Aortic smooth muscle cell (primary cell): ENCODE results near the gene NUAK1. TPM values are rescaled to one million over a fixed set of nuclear protein-coding genes. Genes with fewer than 3 reads are reported as not detected.

Experiments used
- total RNA-seq: library from RNA; depleted of rRNA; stranded (reverse); fragments of >200 nt; gene quantifications from 2 replicates; pipeline ENCODE4 v1.2.3, GENCODE V29; 2014

The NUAK1 gene
- 3.2 and 5.0 TPM in 2 replicates for total RNA-seq

DNA sequence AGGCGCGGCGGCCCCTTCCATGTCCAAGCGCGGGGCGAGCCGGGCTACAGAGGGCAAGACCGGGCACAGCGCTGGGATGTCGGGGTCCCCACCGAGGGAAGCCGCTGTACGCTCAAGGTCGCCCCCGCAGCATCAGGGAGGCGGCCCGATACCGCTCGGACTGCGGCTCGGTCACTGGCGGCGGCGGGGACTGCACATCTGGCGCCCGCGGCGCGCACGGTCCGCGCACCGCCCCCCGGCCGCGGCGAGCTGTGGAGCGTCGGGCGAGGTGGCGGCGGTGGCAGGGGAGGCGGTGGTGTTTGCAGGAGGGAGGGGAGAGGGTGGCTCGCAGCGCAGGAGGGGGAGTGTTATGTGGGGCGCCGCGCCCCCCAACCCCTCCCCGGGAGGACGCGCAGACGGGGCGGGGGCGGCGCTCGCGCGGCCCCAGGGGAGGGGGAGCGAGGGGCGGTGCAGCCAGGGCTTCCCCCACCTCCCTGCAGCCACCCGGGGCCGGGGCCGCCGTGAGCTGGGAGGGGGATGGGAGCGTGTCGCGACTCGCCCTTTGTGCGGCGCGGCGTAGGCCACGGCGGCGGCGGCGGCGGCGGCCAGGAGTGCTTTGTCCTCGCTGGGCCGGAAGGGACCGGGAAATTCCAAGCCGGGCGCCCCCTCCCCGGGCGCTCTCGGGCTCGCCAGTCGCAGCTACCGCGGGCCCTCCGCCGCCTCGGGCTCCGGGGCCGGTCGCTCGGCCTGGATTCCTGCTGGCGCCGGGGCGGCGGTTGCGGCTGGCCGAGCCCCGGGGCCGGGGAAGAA, at the start of gene NUAK1:
NUAK1 (minus strand) TSS at position 322 of the 789 bp plus-strand sequence; CDS start at position 21, 301 bp downstream.

Other genes with a start within 250 kb of the NUAK1 start
- gene CKAP4, start 109.1 kb upstream of the NUAK1 start, total RNA-seq, result 219 and 262 TPM in 2 replicates
- 23.0 and 35.1 TPM in 2 replicates for gene TCP11L2, start 163.8 kb upstream of the NUAK1 start, total RNA-seq
- 9.5 and 10.6 TPM in 2 replicates for gene POLR3B, start 218.8 kb upstream of the NUAK1 start, total RNA-seq